GM23248 (cell line): ENCODE data around the gene AMH. TPM values are rescaled to one million over a fixed set of nuclear protein-coding genes. Genes with fewer than 3 reads are reported as not detected.

ENCODE experiments used
- DNase-seq: peaks from one replicate; pipeline ENCODE4 v3.0.0-alpha.2; 2015
- H2AFZ ChIP-seq: fragments of 200-600 bp; sonication (generic); 2 replicates; pipeline ENCODE4 v1.6.1; 2016; ENCODE audit warnings: antibody characterized with exemption
- H3F3A ChIP-seq: fragments of 200-600 bp; sonication (generic); 2 replicates; pipeline ENCODE4 v1.6.1; 2016; ENCODE audit warnings: mild to moderate bottlenecking, antibody characterized with exemption, mixed run types; ENCODE audit not compliant: insufficient read depth
- H3K27ac ChIP-seq: fragments of 200-600 bp; sonication (generic); 2 replicates; pipeline ENCODE4 v1.5.1; 2016; ENCODE audit warnings: mild to moderate bottlenecking
- H3K27me3 ChIP-seq: fragments of 200-600 bp; sonication (generic); replicated peaks from 2 replicates; pipeline ENCODE4 v1.6.1; 2016; ENCODE audit warnings: mild to moderate bottlenecking; ENCODE audit not compliant: insufficient read depth
- H3K36me3 ChIP-seq: fragments of 200-600 bp; sonication (generic); 2 replicates; pipeline ENCODE4 v1.6.1; 2016; ENCODE audit warnings: low read depth, mild to moderate bottlenecking
- H3K4me1 ChIP-seq: fragments of 200-600 bp; sonication (generic); 2 replicates; pipeline ENCODE4 v1.6.1; 2016; ENCODE audit warnings: mild to moderate bottlenecking; ENCODE audit not compliant: insufficient read depth
- H3K4me2 ChIP-seq: fragments of 200-600 bp; sonication (generic); one replicate; pipeline ENCODE4 v1.6.1; 2016; ENCODE audit warnings: mild to moderate bottlenecking; ENCODE audit not compliant: unreplicated experiment
- H3K4me3 ChIP-seq: fragments of 200-600 bp; sonication (generic); 2 replicates; pipeline ENCODE4 v1.5.1; 2016; ENCODE audit warnings: mild to moderate bottlenecking
- H3K79me2 ChIP-seq: fragments of 200-600 bp; sonication (generic); 2 replicates; pipeline ENCODE4 v1.6.1; 2016; ENCODE audit warnings: mild to moderate bottlenecking; ENCODE audit not compliant: insufficient read depth
- H3K9ac ChIP-seq: fragments of 200-600 bp; sonication (generic); 2 replicates; pipeline ENCODE4 v1.6.1; 2016; ENCODE audit warnings: mild to moderate bottlenecking
- H3K9me2 ChIP-seq: fragments of 200-600 bp; sonication (generic); 2 replicates; pipeline ENCODE4 v1.6.1; 2016; ENCODE audit warnings: mixed run types, mild to moderate bottlenecking, moderate library complexity; ENCODE audit not compliant: insufficient read depth
- H3K9me3 ChIP-seq: fragments of 200-600 bp; sonication (generic); one replicate; pipeline ENCODE4 v1.6.1; 2017; ENCODE audit warnings: low read depth
- H4K20me1 ChIP-seq: fragments of 200-600 bp; sonication (generic); 2 replicates; pipeline ENCODE4 v1.6.0; 2016; ENCODE audit not compliant: insufficient read depth
- EZH2 ChIP-seq: fragments of 200-600 bp; sonication (generic); IDR thresholded peaks from 2 replicates; pipeline ENCODE4 v1.6.1; 2018; ENCODE audit warnings: antibody characterized with exemption, mild to moderate bottlenecking; ENCODE audit not compliant: insufficient read depth, poor library complexity, severe bottlenecking
- EZH2phosphoT487 ChIP-seq: fragments of 200-600 bp; sonication (generic); IDR thresholded peaks from 2 replicates; pipeline ENCODE4 v1.6.1; 2018; ENCODE audit warnings: antibody characterized with exemption, moderate library complexity, mild to moderate bottlenecking, low read depth; ENCODE audit not compliant: insufficient read depth
- WGBS, 2 experiments: methylation state at CpG; one replicate each; pipeline ENCODE4 v1.1.6; 2015 to 2017; ENCODE audit warnings: low lambda C conversion rate in 2 of 2, low coverage in 1 of 2; ENCODE audit errors: missing lambda C conversion rate in 2 of 2; 5-methylcytosine and 5-hydroxymethylcytosine counted together
- in situ Hi-C: fragments of 300-500 bp; cut with MboI; formaldehyde crosslinking; loops from 2 replicates; pipeline ENCODE4 v1.15.0; 2020
- polyA plus RNA-seq: library from polyadenylated mRNA; unstranded; fragments of >200 nt; fragmentation: Nextera tagmentation; extraction: Ambion mirVana; gene quantifications from 2 replicates; pipeline ENCODE4 v1.2.1, GENCODE V29; 2016
- total RNA-seq: library from RNA; depleted of rRNA; stranded (reverse); fragments of >200 nt; shearing (Covaris generic); gene quantifications from 2 replicates; pipeline ENCODE4 v1.2.3, GENCODE V29; 2014

The AMH gene
- total and polyA plus RNA-seq, 2 experiments from 2014 or later: not detected

- H4K20me1 ChIP-seq: no peaks in the 10 kb centered on the region
- no peak within 1 kb of the TSS for H3K4me2 ChIP-seq
- no peaks in the 10 kb centered on the region for H3K9me3 ChIP-seq
- no peaks in the 10 kb centered on the region for H3K79me2 ChIP-seq
- H3K36me3 ChIP-seq: no peaks in the 10 kb centered on the region
- DNase-seq: peak; percentile 45
- H3F3A ChIP-seq: no peaks in the 10 kb centered on the region
- WGBS, 2 experiments: 44 to 49% methylated on average over 32 to 41 of the region's 41 CpGs
- H3K9ac ChIP-seq: no peak within 1 kb of the TSS
- H3K27ac ChIP-seq: no peak within 1 kb of the TSS
- H3K4me3 ChIP-seq: no peak within 1 kb of the TSS
- H3K9me2 ChIP-seq: no peaks in the 10 kb centered on the region
- no peaks in the 10 kb centered on the region for H3K27me3 ChIP-seq
- no peak within 1 kb of the TSS for H2AFZ ChIP-seq
- TF ChIP-seq EZH2 (no peak), EZH2phosphoT487 (no peak)
- in situ Hi-C loops: loop anchor here (10.0 kb wide), 1 partner anchor 103 kb away; no protein-coding TSS in a partner anchor
- no peaks in the 10 kb centered on the region for H3K4me1 ChIP-seq
These were observed 33.1 kb downstream of the AMH start, which contains the start of gene PEAK3 for GRCh38 chr19:2282062-2282861. Gene PEAK3 (minus strand): TSS chr19:2282175. CDS start chr19:2280931, 1,244 bp downstream.

- Histone ChIP-seq H3K36me3 (no peaks in the 10 kb centered on the region), H3K27ac (no peak overlapping the region), H4K20me1 (no peaks in the 10 kb centered on the region), H3K27me3 (no peaks in the 10 kb centered on the region), H3K4me1 (no peaks in the 10 kb centered on the region), H2AFZ (no peak overlapping the region), H3K9me2 (no peaks in the 10 kb centered on the region), H3K9ac (no peak overlapping the region), H3K4me2 (no peak overlapping the region), H3F3A (no peaks in the 10 kb centered on the region), H3K4me3 (no peak overlapping the region), H3K9me3 (no peaks in the 10 kb centered on the region), H3K79me2 (no peaks in the 10 kb centered on the region)
- no peak for TF ChIP-seq EZH2
- TF ChIP-seq EZH2phosphoT487: no peak
- DNase-seq: no peak
- in situ Hi-C loops: loop anchor here (10.0 kb wide), 1 partner anchor 102 kb away; no protein-coding TSS in a partner anchor
- WGBS, 2 experiments: 87 to 90% methylated on average over 11 of the region's 11 CpGs
These were observed 33.7 kb downstream of the AMH start for GRCh38 chr19:2282862-2283237.

- H3K9me2 ChIP-seq: no peaks in the 10 kb centered on the region
- no peak for DNase-seq
- no peak overlapping the region for H3K27ac ChIP-seq
- no peaks in the 10 kb centered on the region for H4K20me1 ChIP-seq
- peaks cover 6% of the 10 kb centered on the region for H3K27me3 ChIP-seq
- H3K36me3 ChIP-seq: no peaks in the 10 kb centered on the region
- no peak overlapping the region for H3K4me2 ChIP-seq
- H3F3A ChIP-seq: no peaks in the 10 kb centered on the region
- TF ChIP-seq EZH2phosphoT487: no peak
- no peak for TF ChIP-seq EZH2
- 88% methylated on average over 8 of the region's 8 CpGs for WGBS, 2 experiments
- H3K4me1 ChIP-seq: no peaks in the 10 kb centered on the region
- no peak overlapping the region for H3K4me3 ChIP-seq
- no peaks in the 10 kb centered on the region for H3K79me2 ChIP-seq
- in situ Hi-C loops: loop anchor here (10.0 kb wide), 1 partner anchor 101 kb away; no protein-coding TSS in a partner anchor
- no peaks in the 10 kb centered on the region for H3K9me3 ChIP-seq
- H2AFZ ChIP-seq: no peak overlapping the region
- no peak overlapping the region for H3K9ac ChIP-seq
These were observed 34.8 kb downstream of the AMH start for GRCh38 chr19:2283835-2284507.

DNA sequence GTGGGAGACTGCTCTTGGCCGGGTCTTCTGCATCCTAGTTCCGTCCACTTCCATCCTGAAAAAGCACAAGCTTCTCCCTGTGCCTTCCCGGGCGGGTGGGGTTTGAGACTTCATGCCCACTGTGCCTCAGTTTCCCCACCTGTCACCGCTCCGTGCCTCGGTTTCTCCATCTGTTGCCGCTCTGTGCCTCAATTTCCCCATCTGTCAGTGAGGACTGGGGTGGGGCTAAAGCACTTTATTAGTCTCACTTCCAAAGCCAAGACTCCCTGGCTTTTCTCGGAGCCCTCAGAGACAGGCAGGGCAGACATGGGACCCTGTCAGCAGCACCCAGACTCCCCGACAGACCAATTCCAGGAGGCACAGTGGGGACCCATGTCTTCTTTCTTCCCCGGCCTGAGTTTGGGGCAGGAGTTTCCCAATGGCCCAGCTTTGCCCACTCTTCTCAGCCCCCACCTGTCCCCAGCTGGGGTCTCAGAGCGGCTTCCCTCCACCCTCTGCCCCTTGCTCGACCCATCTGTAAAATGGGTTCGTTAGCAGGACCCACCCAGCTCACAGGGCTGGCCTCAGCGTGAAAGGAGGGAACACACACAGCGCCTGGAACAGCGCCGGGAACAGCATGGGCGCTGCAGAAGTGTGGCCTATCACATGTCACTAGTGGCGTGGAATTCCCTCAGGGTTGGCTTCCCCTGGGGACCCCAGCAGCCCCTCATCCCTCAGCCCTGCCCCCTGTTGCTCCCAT lies 37.4 kb downstream of the AMH start:
- Histone ChIP-seq H3K9me3 (no peaks in the 10 kb centered on the region), H2AFZ (no peak overlapping the region), H3K27me3 (peaks cover 30% of the 10 kb centered on the region), H3K9me2 (no peaks in the 10 kb centered on the region), H3K9ac (no peak overlapping the region), H3F3A (no peaks in the 10 kb centered on the region), H3K36me3 (no peaks in the 10 kb centered on the region), H3K27ac (no peak overlapping the region), H4K20me1 (no peaks in the 10 kb centered on the region), H3K4me2 (no peak overlapping the region), H3K4me3 (no peak overlapping the region), H3K79me2 (no peaks in the 10 kb centered on the region), H3K4me1 (no peaks in the 10 kb centered on the region)
- in situ Hi-C loops: loop anchor here (10.0 kb wide), 1 partner anchor 98 kb away; no protein-coding TSS in a partner anchor
- TF ChIP-seq EZH2: no peak
- TF ChIP-seq EZH2phosphoT487: no peak
- no peak for DNase-seq
- 82 to 85% methylated on average over 20 of the region's 20 CpGs for WGBS, 2 experiments
